Measurements from ENCODE around the gene PABPC5.

The PABPC5 gene

DNA sequence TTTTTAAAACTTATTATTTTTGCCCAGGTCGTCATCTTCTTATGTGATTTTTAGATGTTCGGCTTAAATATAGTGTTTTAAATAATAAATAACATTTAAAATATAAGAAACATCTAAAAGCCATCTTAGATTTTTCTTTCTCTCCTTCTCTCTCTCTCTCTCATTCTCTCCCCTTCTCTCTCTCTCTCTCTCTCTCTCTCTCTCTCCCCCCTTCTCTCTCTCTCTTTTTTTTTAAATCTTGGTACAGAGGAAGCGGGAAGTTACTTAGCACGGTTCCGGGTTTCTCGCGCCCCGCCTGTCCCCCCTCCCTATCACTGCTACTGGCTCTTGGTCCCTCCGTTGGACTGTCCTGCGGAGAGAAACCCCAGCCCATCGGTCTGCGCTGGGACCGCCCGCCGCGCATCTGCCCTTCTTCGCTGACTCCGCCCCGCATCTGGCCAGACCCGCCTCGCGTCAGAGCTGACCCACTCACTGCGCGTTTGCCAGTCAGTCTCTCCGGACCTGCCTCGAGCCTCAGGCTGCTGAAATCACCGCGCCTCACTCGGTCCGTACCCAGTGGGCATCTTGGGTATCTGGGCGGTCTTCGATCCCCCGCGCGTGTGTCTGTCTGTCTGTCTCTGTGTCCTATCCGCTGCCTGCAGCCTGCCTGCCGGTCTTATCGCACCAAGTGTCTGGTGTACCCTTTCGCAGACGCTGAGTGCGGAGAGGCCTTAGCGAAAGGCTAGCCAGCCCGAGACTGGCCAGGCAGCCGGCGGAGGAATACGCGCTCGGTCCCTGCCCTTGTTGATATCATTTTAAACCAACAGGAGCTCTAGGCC lies at the start of gene PABPC5:
PABPC5 (plus strand) TSS at position 489 of the 818 bp plus-strand sequence. CDS start 739 bp downstream, outside the sequence.
- no peak for DNase-seq

- DNase-seq, result no peak
These were observed 45.6 kb upstream of the PABPC5 start for GRCh38 chrX:91389026-91389425.

DNA sequence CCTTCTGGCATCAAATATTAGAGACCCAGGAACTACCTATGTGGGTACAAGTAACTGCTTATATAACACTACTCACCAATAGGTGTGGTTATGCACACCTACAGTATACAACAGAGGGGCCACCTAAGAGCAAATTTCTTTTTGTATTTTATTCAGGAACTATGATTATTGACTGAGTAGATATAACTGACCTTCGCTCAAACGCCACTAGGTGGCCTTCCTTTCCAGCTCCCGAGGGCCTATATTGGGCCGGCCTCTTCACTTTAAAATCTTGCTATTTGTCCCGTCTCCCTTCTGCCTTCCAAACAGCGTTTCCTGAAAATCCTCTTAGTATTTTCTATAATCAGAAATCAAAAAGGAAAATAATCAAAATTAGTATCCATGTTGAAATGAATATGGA lies 19.9 kb upstream of the PABPC5 start:
- no peak for DNase-seq

- no peak for DNase-seq
These were observed 756 bp downstream of the PABPC5 start for GRCh38 chrX:91435395-91435794.
